ENCODE results near the gene GNG7. TPM values are rescaled to one million over a fixed set of nuclear protein-coding genes. Genes with fewer than 3 reads are reported as not detected.

Gene GNG7
- polyA plus RNA-seq, 3 donors = 1.1 to 1.6 (median 1.3) TPM

- TF ChIP-seq CTCF (IDR thresholded peaks at IDR 0.05) = no peak
- Histone ChIP-seq H3K9ac (ENCODE audit: insufficient read depth, low read length, poor library complexity, severe bottlenecking) (no peak overlapping the region), H3K4me1 (ENCODE audit: control insufficient read depth in 1 of 2, insufficient read depth in 2 of 2, low read length in 2 of 2) (peaks cover 10 to 13% of the 10 kb centered on the region in 2 donors), H3K79me2 (ENCODE audit: insufficient read depth, low read length) (no peaks in the 10 kb centered on the region), H3K9me3 (replicated peaks in 1 of 2; ENCODE audit: control insufficient read depth in 1 of 2, insufficient read depth in 1 of 2, low read length in 2 of 2) (no peaks in the 10 kb centered on the region), H3K36me3 (replicated peaks in 1 of 2; ENCODE audit: control insufficient read depth in 1 of 2, insufficient read depth in 2 of 2, low read length in 2 of 2) (no peaks in the 10 kb centered on the region), H3K27me3 (ENCODE audit: control insufficient read depth in 2 of 2, insufficient read depth in 2 of 2, low read length in 2 of 2) (no peaks in the 10 kb centered on the region), H3K4me2 (replicated peaks; ENCODE audit: extremely low read depth, low read length, poor library complexity, severe bottlenecking) (no peak overlapping the region), H3K4me3 (replicated peaks in 1 of 3; ENCODE audit: low read depth in 2 of 3, low read length in 3 of 3) (no peak overlapping the region), H2AFZ (ENCODE audit: insufficient read depth, low read depth, low read length, poor library complexity, severe bottlenecking) (no peak overlapping the region), H3K27ac (ENCODE audit: low read depth in 1 of 2, low read length in 2 of 2) (no peak overlapping the region), H4K20me1 (ENCODE audit: insufficient read depth, low read length) (no peaks in the 10 kb centered on the region)
- Mint-ChIP-seq H3K27me3 (ENCODE audit: low read depth in 3 of 3) (peaks cover 0 to 2% (median 0%) of the 10 kb centered on the region in 3 donors), H3K4me3 (no peak overlapping the region), H3K9me3 (peaks cover 0 to 5% (median 0%) of the 10 kb centered on the region in 7 donors), H3K36me3 (peaks cover 0 to 2% of the 10 kb centered on the region in 2 donors), H3K4me1 (peaks cover 8% of the 10 kb centered on the region), H3K27ac (peak overlapping the region in 1 of 7 donors; percentile 41)
- DNase-seq = no peak
- 89% methylated on average over 15 of the region's 20 CpGs for WGBS (ENCODE audit: insufficient coverage)
- intact Hi-C loops (cut with micrococcal nuclease) = loop anchor here in 1 of 2 donors (5.0 kb wide), 1 partner anchor 36 kb away; no protein-coding TSS in a partner anchor
These were observed 101.3 kb downstream of the GNG7 start for GRCh38 chr19:2600914-2601870.

GRCh38 chr19:2594319-2594718, 108.2 kb downstream of the GNG7 start:
- intact Hi-C loops (cut with micrococcal nuclease) = no loop called here
- TF ChIP-seq CTCF (IDR thresholded peaks at IDR 0.05) = no peak
- Mint-ChIP-seq H3K27ac (peak overlapping the region in 3 of 7 donors; percentile 10 to 53 (median 48)), H3K36me3 (no peaks in the 10 kb centered on the region), H3K4me1 (peaks cover 16% of the 10 kb centered on the region), H3K27me3 (ENCODE audit: low read depth in 3 of 3) (peaks cover 1 to 2% (median 1%) of the 10 kb centered on the region in 3 donors), H3K4me3 (no peak overlapping the region), H3K9me3 (peaks cover 0 to 5% (median 4%) of the 10 kb centered on the region in 7 donors)
- no peaks in the 10 kb centered on the region for H3K36me3 ChIP-seq (replicated peaks in 1 of 2; ENCODE audit: control insufficient read depth in 1 of 2, insufficient read depth in 2 of 2, low read length in 2 of 2)
- no peaks in the 10 kb centered on the region for H4K20me1 ChIP-seq (ENCODE audit: insufficient read depth, low read length)
- H3K27me3 ChIP-seq (ENCODE audit: control insufficient read depth in 2 of 2, insufficient read depth in 2 of 2, low read length in 2 of 2) = no peaks in the 10 kb centered on the region
- no peak overlapping the region for H3K4me2 ChIP-seq (replicated peaks; ENCODE audit: extremely low read depth, low read length, poor library complexity, severe bottlenecking)
- no peak overlapping the region for H3K4me3 ChIP-seq (replicated peaks in 1 of 3; ENCODE audit: low read depth in 2 of 3, low read length in 3 of 3)
- peaks cover 10 to 16% of the 10 kb centered on the region in 2 donors for H3K4me1 ChIP-seq (ENCODE audit: control insufficient read depth in 1 of 2, insufficient read depth in 2 of 2, low read length in 2 of 2)
- no peak overlapping the region for H3K27ac ChIP-seq (ENCODE audit: low read depth in 1 of 2, low read length in 2 of 2)
- H3K79me2 ChIP-seq (ENCODE audit: insufficient read depth, low read length) = no peaks in the 10 kb centered on the region
- H3K9me3 ChIP-seq (replicated peaks in 1 of 2; ENCODE audit: control insufficient read depth in 1 of 2, insufficient read depth in 1 of 2, low read length in 2 of 2) = no peaks in the 10 kb centered on the region
- H2AFZ ChIP-seq (ENCODE audit: insufficient read depth, low read depth, low read length, poor library complexity, severe bottlenecking) = no peak overlapping the region
- WGBS (ENCODE audit: insufficient coverage) = 0% methylated on average over 5 of the region's 7 CpGs
- H3K9ac ChIP-seq (ENCODE audit: insufficient read depth, low read length, poor library complexity, severe bottlenecking) = no peak overlapping the region
- peak; percentile 10 to 65 (median 20) for DNase-seq
